Parathyroid adenoma (tissue), 2 donors: ENCODE results near the gene PKN3.

Source experiments
- H2AFZ ChIP-seq: fragments of 300-600 bp; sonication (generic); one replicate; pipeline ENCODE4 v1.7.0; 2017; ENCODE audit warnings: antibody characterized with exemption, mild to moderate bottlenecking
- H3K27ac ChIP-seq: fragments of 300-600 bp; sonication (generic); one replicate; pipeline ENCODE4 v1.7.0; 2017
- H3K27me3 ChIP-seq: fragments of 300-600 bp; sonication (generic); one replicate; pipeline ENCODE4 v1.7.0; 2017; ENCODE audit warnings: low read length; ENCODE audit not compliant: control insufficient read depth, insufficient read depth
- H3K36me3 ChIP-seq: fragments of 300-600 bp; sonication (generic); one replicate; pipeline ENCODE4 v1.7.0; 2017; ENCODE audit warnings: low read length; ENCODE audit not compliant: control insufficient read depth, insufficient read depth
- H3K4me1 ChIP-seq: fragments of 300-600 bp; sonication (generic); one replicate; pipeline ENCODE4 v1.7.0; 2017; ENCODE audit warnings: control low read depth
- H3K4me2 ChIP-seq: fragments of 300-600 bp; sonication (generic); one replicate; pipeline ENCODE4 v1.7.0; 2017; ENCODE audit warnings: low read length
- H3K4me3 ChIP-seq: fragments of 300-600 bp; sonication (generic); one replicate; pipeline ENCODE4 v1.7.0; 2017; ENCODE audit warnings: low read depth, low read length
- H3K79me2 ChIP-seq: fragments of 300-600 bp; sonication (generic); one replicate; pipeline ENCODE4 v1.7.0; 2017; ENCODE audit warnings: control low read depth
- H3K9ac ChIP-seq: fragments of 300-600 bp; sonication (generic); one replicate; pipeline ENCODE4 v1.7.0; 2017; ENCODE audit warnings: mild to moderate bottlenecking
- H3K9me3 ChIP-seq: fragments of 300-600 bp; sonication (generic); one replicate; pipeline ENCODE4 v1.7.0; 2017; ENCODE audit warnings: low read length; ENCODE audit not compliant: control insufficient read depth
- TF ChIP-seq, protein P1 (sequence below): fragments of 300-600 bp; sonication (generic); IDR thresholded peaks from one replicate; pipeline ENCODE4 v1.7.0; 2017; ENCODE audit warnings: antibody characterized with exemption, mild to moderate bottlenecking
- donor health status: primary hyperparathyroidism.

PKN3 gene

DNA sequence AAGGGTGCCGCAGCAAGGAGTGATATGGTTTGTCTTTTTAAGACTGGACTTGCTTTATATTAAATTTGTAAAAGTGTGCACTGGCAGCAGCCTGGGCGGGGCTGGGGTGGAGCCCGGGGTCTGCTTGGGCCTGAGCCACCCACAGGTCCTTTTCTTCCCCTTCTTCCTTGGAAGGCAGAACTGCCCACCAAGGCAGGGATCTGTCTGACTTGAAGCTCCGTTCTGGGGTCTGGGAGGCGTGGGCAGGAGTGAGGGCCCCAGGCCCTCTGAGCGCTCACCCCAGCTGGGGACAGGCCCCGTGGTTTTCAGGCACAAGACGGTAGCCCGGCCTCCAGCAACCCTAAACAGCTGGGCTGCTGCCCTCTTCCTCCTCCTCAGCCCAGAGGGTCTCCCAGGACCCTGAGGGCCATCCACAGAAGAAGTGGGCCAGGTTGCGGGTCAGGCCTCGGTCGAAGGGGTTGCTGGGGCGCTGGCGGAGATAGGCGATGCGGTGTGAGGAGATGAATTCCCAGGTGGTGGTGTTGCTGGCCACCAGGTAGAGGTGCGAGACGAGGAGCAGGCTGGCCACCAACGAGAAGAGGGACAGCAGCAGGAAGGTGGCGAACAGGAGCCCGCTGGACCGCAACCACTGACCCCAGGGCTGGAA is 18.7 kb downstream of the PKN3 start:
- Histone ChIP-seq H3K79me2 (no peaks in the 10 kb centered on the region), H3K36me3 (no peaks in the 10 kb centered on the region), H3K9me3 (no peaks in the 10 kb centered on the region), H3K9ac (no peak overlapping the region), H3K4me3 (no peak overlapping the region), H3K4me2 (no peak overlapping the region), H3K27me3 (no peaks in the 10 kb centered on the region), H2AFZ (no peak overlapping the region), H3K4me1 (peaks cover 5% of the 10 kb centered on the region), H3K27ac (no peak overlapping the region)
- TF ChIP-seq, protein P1, sequence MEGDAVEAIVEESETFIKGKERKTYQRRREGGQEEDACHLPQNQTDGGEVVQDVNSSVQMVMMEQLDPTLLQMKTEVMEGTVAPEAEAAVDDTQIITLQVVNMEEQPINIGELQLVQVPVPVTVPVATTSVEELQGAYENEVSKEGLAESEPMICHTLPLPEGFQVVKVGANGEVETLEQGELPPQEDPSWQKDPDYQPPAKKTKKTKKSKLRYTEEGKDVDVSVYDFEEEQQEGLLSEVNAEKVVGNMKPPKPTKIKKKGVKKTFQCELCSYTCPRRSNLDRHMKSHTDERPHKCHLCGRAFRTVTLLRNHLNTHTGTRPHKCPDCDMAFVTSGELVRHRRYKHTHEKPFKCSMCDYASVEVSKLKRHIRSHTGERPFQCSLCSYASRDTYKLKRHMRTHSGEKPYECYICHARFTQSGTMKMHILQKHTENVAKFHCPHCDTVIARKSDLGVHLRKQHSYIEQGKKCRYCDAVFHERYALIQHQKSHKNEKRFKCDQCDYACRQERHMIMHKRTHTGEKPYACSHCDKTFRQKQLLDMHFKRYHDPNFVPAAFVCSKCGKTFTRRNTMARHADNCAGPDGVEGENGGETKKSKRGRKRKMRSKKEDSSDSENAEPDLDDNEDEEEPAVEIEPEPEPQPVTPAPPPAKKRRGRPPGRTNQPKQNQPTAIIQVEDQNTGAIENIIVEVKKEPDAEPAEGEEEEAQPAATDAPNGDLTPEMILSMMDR, result no peak

DNA sequence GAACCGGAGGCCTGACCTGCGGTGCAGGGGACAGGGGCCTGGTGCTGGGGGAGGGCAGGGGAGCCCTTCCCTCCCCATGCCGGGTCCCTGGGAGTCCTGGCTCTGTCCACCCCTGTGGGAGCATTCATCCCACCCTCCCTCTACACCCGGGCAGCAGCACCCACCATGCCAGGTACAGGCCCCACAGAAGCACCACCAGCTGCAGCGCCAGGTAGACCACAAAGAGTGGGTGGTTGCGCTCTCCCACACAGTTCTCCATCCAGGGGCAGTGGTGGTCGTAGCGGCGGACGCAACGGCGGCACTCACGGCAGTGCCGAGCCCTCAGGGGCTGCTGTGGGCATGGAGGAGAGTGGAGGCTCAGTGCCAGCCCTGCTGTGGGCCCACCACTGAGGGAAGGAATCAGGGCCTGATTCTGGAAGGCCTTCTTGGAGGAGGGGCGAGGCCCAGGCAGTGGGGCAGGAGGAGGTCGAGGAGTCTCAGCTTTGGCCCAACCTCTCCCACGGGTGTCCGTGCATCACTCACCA is 19.2 kb downstream of the PKN3 start:
- no peak overlapping the region for H3K9ac ChIP-seq
- TF ChIP-seq, protein P1, result no peak
- H3K36me3 ChIP-seq, result no peaks in the 10 kb centered on the region
- H2AFZ ChIP-seq, result no peak overlapping the region
- no peak overlapping the region for H3K4me2 ChIP-seq
- no peak overlapping the region for H3K27ac ChIP-seq
- no peaks in the 10 kb centered on the region for H3K79me2 ChIP-seq
- H3K9me3 ChIP-seq, result no peaks in the 10 kb centered on the region
- no peaks in the 10 kb centered on the region for H3K27me3 ChIP-seq
- H3K4me1 ChIP-seq, result peaks cover 5% of the 10 kb centered on the region
- no peak overlapping the region for H3K4me3 ChIP-seq

DNA sequence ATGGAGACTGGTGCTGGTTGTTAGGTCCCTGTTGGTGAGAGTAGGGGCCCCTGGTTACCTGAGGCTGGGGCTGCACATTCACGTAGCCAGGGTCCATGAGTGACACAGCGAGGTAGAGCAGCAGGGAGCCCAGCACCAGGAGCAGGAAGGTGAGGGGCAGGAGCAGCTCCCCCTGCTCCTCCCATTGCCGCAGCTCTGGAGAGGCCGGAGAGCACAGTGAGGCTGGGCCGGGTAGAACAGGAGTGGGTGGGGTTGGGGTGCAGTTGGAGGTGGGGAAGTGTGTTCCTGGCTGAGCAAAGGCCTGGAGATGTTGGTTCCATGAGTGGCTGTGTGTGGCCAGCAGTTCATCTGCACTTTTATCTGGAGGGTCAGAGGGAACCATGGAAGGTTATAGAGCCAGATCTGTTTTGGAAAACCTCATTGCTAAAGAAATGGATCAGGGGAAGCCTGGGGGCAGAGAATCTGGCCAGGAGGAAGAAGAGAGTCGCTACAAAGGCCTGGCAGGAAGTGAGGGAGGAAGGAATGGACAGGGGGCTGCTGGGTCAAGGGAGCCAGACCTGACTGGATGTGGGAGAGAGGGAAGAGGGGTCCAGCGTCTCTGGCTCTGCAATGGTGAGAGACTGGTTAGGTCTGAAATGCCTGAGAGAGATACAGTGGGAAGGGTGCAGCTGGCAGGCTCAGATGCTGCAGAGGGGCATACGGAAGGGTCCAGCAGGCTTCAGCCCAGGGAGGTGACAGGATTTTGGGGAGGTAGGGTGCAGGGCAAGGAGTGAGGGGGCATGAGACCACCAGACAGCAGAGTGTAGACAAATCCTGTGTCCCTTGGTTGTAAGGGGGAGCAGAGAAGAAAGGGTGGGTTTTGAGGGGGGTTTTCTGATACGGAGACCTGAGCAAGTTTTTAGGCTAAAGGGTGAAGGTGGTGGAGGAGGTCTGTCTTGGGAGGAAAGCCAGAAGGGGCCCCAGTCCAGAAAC is 20.4 kb downstream of the PKN3 start:
- Histone ChIP-seq H3K79me2 (no peaks in the 10 kb centered on the region), H3K4me2 (no peak overlapping the region), H3K27me3 (no peaks in the 10 kb centered on the region), H3K4me1 (peaks cover 5% of the 10 kb centered on the region), H3K27ac (no peak overlapping the region), H3K9me3 (no peaks in the 10 kb centered on the region), H3K9ac (no peak overlapping the region), H3K4me3 (no peak overlapping the region), H3K36me3 (no peaks in the 10 kb centered on the region), H2AFZ (no peak overlapping the region)
- TF ChIP-seq, protein P1, result no peak

DNA sequence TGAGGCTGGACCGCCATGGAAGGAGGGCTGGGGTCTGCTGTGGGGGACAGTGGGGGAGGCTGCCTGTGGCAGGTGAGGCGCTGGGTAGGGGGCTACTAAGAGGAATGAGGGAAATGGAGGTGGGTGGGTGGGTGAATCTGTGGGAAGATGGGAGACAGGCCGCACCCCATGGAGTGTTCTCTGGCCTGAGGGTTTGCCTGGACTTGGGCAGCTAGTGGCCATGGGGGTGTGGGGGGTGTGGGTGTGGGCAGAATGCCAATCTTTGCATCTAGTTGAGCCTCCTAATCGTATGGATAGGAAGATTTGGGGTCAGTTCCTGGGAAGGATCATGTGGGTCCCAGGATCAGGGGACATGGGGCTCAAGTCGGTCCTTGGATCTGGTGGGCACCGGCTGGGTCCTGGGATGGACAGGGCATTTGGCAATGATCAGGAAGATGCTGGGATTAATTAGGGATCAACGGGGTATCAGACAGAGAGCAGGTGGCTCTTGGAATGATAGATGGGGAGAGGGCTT is 21.1 kb downstream of the PKN3 start:
- Histone ChIP-seq H3K4me3 (peak overlapping the region; percentile 83), H3K9ac (no peak overlapping the region), H3K27ac (no peak overlapping the region), H3K79me2 (no peaks in the 10 kb centered on the region), H3K27me3 (no peaks in the 10 kb centered on the region), H3K4me2 (peak overlapping the region; percentile 96), H3K4me1 (peaks cover 5% of the 10 kb centered on the region), H3K36me3 (no peaks in the 10 kb centered on the region), H3K9me3 (no peaks in the 10 kb centered on the region), H2AFZ (peak overlapping the region; percentile 72)
- TF ChIP-seq, protein P1, result no peak
